HG03025 (cell line): ENCODE data around the gene WFDC2.

ENCODE experiments used
- ATAC-seq: cut with Tn5 transposase; IDR thresholded peaks from one replicate; pipeline ENCODE4 v1.9.1; 2021; ENCODE audit warnings: mild to moderate bottlenecking, moderate library complexity; ENCODE audit not compliant: unreplicated experiment, low FRiP score

The WFDC2 gene

GRCh38 chr20:45469336-45470261 is at the start of gene WFDC2:
Gene WFDC2 (plus strand): TSS chr20:45469753. CDS start chr20:45469782, 29 bp downstream.
- no peak for ATAC-seq

GRCh38 chr20:45420125-45420524 is 49.4 kb upstream of the WFDC2 start:
- ATAC-seq: no peak

GRCh38 chr20:45423700-45424099 is 45.9 kb upstream of the WFDC2 start:
- no peak for ATAC-seq

GRCh38 chr20:45425561-45425960 is 44.0 kb upstream of the WFDC2 start:
- ATAC-seq: no peak

- ATAC-seq: no peak
Observed at GRCh38 chr20:45426320-45427016, 43.1 kb upstream of the WFDC2 start.

- ATAC-seq: no peak
Observed at GRCh38 chr20:45427236-45428149, 42.1 kb upstream of the WFDC2 start.

GRCh38 chr20:45429618-45430017 is 39.9 kb upstream of the WFDC2 start:
- no peak for ATAC-seq

- ATAC-seq: no peak
Observed at GRCh38 chr20:45432294-45432693, 37.3 kb upstream of the WFDC2 start.

- no peak for ATAC-seq
Observed at GRCh38 chr20:45433316-45433715, 36.2 kb upstream of the WFDC2 start.

- ATAC-seq: no peak
Observed at GRCh38 chr20:45433976-45434375, 35.6 kb upstream of the WFDC2 start.

- ATAC-seq: peak; percentile 78
Observed at GRCh38 chr20:45436732-45437485, 32.6 kb upstream of the WFDC2 start.

- no peak for ATAC-seq
Observed at GRCh38 chr20:45440424-45440823, 29.1 kb upstream of the WFDC2 start.

- no peak for ATAC-seq
Observed at GRCh38 chr20:45440891-45441685, 28.5 kb upstream of the WFDC2 start.

GRCh38 chr20:45441746-45442145 is 27.8 kb upstream of the WFDC2 start:
- ATAC-seq: no peak

- no peak for ATAC-seq
Observed at GRCh38 chr20:45444050-45444449, 25.5 kb upstream of the WFDC2 start.

GRCh38 chr20:45445805-45446562 is 23.6 kb upstream of the WFDC2 start:
- ATAC-seq: no peak

- ATAC-seq: no peak
Observed at GRCh38 chr20:45448270-45448669, 21.3 kb upstream of the WFDC2 start.

GRCh38 chr20:45449528-45449927 is 20.0 kb upstream of the WFDC2 start:
- no peak for ATAC-seq
